CD14-positive monocyte (primary cell): ENCODE data around the gene SCAF4. TPM values are rescaled to one million over a fixed set of nuclear protein-coding genes. Genes with fewer than 3 reads are reported as not detected.

ENCODE experiments used
- DNase-seq, 3 donors: peaks; one replicate each; pipeline ENCODE4 v3.0.0-alpha.2; 2011 to 2022
- H2AFZ ChIP-seq: 2 replicates; pipeline ENCODE4 v1.6.0; 2012; ENCODE audit warnings: mild to moderate bottlenecking, low read depth, low read length, inconsistent platforms; ENCODE audit not compliant: insufficient read depth, poor library complexity, severe bottlenecking
- H3K27ac ChIP-seq, 2 donors: 1 replicate in 1 of 2; 2 replicates in 1 of 2; pipeline ENCODE4 v1.5.1; 2012 to 2013; ENCODE audit warnings: low read length in 2 of 2, control low read depth in 1 of 2, inconsistent platforms in 1 of 2, low read depth in 1 of 2, mild to moderate bottlenecking in 1 of 2
- H3K27me3 ChIP-seq, 2 donors: one replicate each; pipeline versions ENCODE4 v1.6.0 to v1.6.1; 2011 to 2013; ENCODE audit warnings: low read length in 2 of 2; ENCODE audit not compliant: control insufficient read depth in 2 of 2, insufficient read depth in 2 of 2
- H3K36me3 ChIP-seq, 2 donors: replicated peaks in 1 of 2; 1 replicate in 1 of 2; 2 replicates in 1 of 2; pipeline versions ENCODE4 v1.5.1 to v1.6.1; 2012 to 2013; ENCODE audit warnings: low read length in 2 of 2, control low read depth in 1 of 2, inconsistent platforms in 1 of 2, mild to moderate bottlenecking in 1 of 2; ENCODE audit not compliant: insufficient read depth in 2 of 2, control insufficient read depth in 1 of 2
- H3K4me1 ChIP-seq, 2 donors: 1 replicate in 1 of 2; 2 replicates in 1 of 2; pipeline versions ENCODE4 v1.5.1 to v1.6.1; 2012 to 2013; ENCODE audit warnings: low read length in 2 of 2, control low read depth in 1 of 2, inconsistent platforms in 1 of 2, mild to moderate bottlenecking in 1 of 2, moderate library complexity in 1 of 2; ENCODE audit not compliant: insufficient read depth in 2 of 2, control insufficient read depth in 1 of 2
- H3K4me2 ChIP-seq: replicated peaks from 2 replicates; pipeline ENCODE3; 2012; ENCODE audit warnings: low read length, moderate library complexity, mild to moderate bottlenecking; ENCODE audit not compliant: poor library complexity, severe bottlenecking; ENCODE audit errors: extremely low read depth
- H3K4me3 ChIP-seq, 3 experiments: fragments of 200-600 bp in 1 of 3; sonication (generic) in 1 of 3; replicated peaks in 1 of 3; 1 replicate in 2 of 3; 2 replicates in 1 of 3; pipeline ENCODE4 v1.5.1; 2011 to 2013; ENCODE audit warnings: low read length in 3 of 3, mild to moderate bottlenecking in 3 of 3, control low read depth in 2 of 3, low read depth in 2 of 3, inconsistent platforms in 1 of 3, moderate library complexity in 1 of 3
- H3K79me2 ChIP-seq: 2 replicates; pipeline ENCODE4 v1.6.0; 2012; ENCODE audit warnings: mild to moderate bottlenecking, control low read depth, inconsistent platforms, low read length, moderate library complexity; ENCODE audit not compliant: insufficient read depth
- H3K9ac ChIP-seq: 2 replicates; pipeline ENCODE4 v1.6.0; 2017; ENCODE audit warnings: low read length, mild to moderate bottlenecking; ENCODE audit not compliant: insufficient read depth, poor library complexity, severe bottlenecking
- H3K9me3 ChIP-seq, 2 donors: replicated peaks in 1 of 2; 1 replicate in 1 of 2; 2 replicates in 1 of 2; pipeline versions ENCODE4 v1.5.1 to v1.6.1; 2012 to 2013; ENCODE audit warnings: low read length in 2 of 2, control low read depth in 1 of 2; ENCODE audit not compliant: control insufficient read depth in 1 of 2, insufficient read depth in 1 of 2
- H4K20me1 ChIP-seq: 2 replicates; pipeline ENCODE4 v1.6.0; 2012; ENCODE audit warnings: mild to moderate bottlenecking, low read length, control low read depth, moderate library complexity; ENCODE audit not compliant: insufficient read depth
- H3K27ac Mint-ChIP-seq, 7 donors: one replicate each; pipeline ENCODE4 v1.8.0; 2020; ENCODE audit warnings: mild to moderate bottlenecking in 7 of 7, mixed read lengths in 7 of 7, moderate library complexity in 6 of 7, inconsistent platforms in 2 of 7
- H3K27me3 Mint-ChIP-seq, 3 donors: one replicate each; pipeline ENCODE4 v1.8.0; 2021 to 2022; ENCODE audit warnings: low read depth in 3 of 3, mild to moderate bottlenecking in 3 of 3, mixed read lengths in 3 of 3, moderate library complexity in 3 of 3, inconsistent platforms in 1 of 3
- H3K36me3 Mint-ChIP-seq, 2 donors: one replicate each; pipeline ENCODE4 v1.8.0; 2020; ENCODE audit warnings: mixed read lengths in 2 of 2, inconsistent platforms in 1 of 2, mild to moderate bottlenecking in 1 of 2
- H3K4me1 Mint-ChIP-seq: one replicate; pipeline ENCODE4 v1.8.0; 2020; ENCODE audit warnings: mild to moderate bottlenecking, mixed read lengths
- H3K4me3 Mint-ChIP-seq, 2 donors: one replicate each; pipeline ENCODE4 v1.8.0; 2020; ENCODE audit warnings: mild to moderate bottlenecking in 2 of 2, mixed read lengths in 2 of 2, moderate library complexity in 1 of 2
- H3K9me3 Mint-ChIP-seq, 7 donors: one replicate each; pipeline ENCODE4 v1.8.0; 2020 to 2022; ENCODE audit warnings: mixed read lengths in 7 of 7, mild to moderate bottlenecking in 6 of 7, moderate library complexity in 6 of 7, inconsistent platforms in 2 of 7
- WGBS: methylation state at CpG from one replicate; pipeline ENCODE4 v1.1.5; 2013; ENCODE audit warnings: missing lambda C conversion rate; ENCODE audit not compliant: insufficient coverage; 5-methylcytosine and 5-hydroxymethylcytosine counted together
- intact Hi-C, 2 donors: fragments of 100-400 bp; cut with micrococcal nuclease; formaldehyde crosslinking; loops; one replicate each; pipeline versions ENCODE4 v1.15.0 to v1.15.1; 2023
- polyA plus RNA-seq, 3 donors: library from polyadenylated mRNA; depleted of rRNA in 1 of 3; unstranded in 2 of 3; stranded (reverse) in 1 of 3; fragments of 300-500 nt in 2 of 3; fragments of >200 nt in 1 of 3; fragmentation: Illumina TruSeq in 2 of 3; gene quantifications; 1 replicate in 2 of 3; 2 replicates in 1 of 3; pipeline ENCODE4 v1.2.3, GENCODE V29; 2012 to 2021
- TF ChIP-seq, protein P1 (sequence below): fragments of 200-600 bp; IDR thresholded peaks from one replicate; pipeline ENCODE4 v1.8.0; 2022; ENCODE audit warnings: antibody characterized with exemption, mild to moderate bottlenecking

Gene SCAF4
- polyA plus RNA-seq, 3 donors = 4.6 to 28.7 (median 11.3) TPM

DNA sequence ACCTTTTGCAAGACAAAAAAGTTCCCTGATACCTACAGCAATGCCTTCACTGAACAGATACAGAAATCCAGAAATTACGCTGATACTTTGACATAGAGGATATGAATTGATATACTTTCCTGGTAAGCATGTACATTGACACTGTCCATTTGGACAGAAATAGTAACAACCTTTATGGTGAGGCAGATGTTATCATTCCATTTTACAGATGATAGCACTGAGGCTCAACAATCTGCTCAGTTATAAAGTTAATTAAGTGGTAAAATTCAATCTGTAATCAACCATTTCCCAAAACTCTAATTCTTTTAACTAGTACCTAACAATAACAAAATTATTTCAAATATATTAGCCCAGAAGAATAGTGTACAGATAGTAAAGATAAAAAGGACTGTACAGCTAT is 20.6 kb downstream of the SCAF4 start:
- Histone ChIP-seq H3K9me3 (no peaks in the 10 kb centered on the region), H3K27me3 (no peaks in the 10 kb centered on the region), H2AFZ (no peak overlapping the region), H4K20me1 (peaks cover 100% of the 10 kb centered on the region), H3K27ac (no peak overlapping the region), H3K4me3 (no peak overlapping the region), H3K9ac (no peak overlapping the region), H3K36me3 (peaks cover 0 to 3% of the 10 kb centered on the region in 2 donors), H3K79me2 (peaks cover 100% of the 10 kb centered on the region), H3K4me2 (no peak overlapping the region), H3K4me1 (no peaks in the 10 kb centered on the region)
- Mint-ChIP-seq H3K4me3 (no peak overlapping the region), H3K9me3 (no peaks in the 10 kb centered on the region), H3K27ac (no peak overlapping the region), H3K4me1 (peaks cover 36% of the 10 kb centered on the region), H3K36me3 (peaks cover 0 to 3% of the 10 kb centered on the region in 2 donors), H3K27me3 (no peaks in the 10 kb centered on the region)
- WGBS = no CpG with 5 or more reads among the region's 1 CpG
- intact Hi-C loops = no loop called here
- TF ChIP-seq, protein P1, sequence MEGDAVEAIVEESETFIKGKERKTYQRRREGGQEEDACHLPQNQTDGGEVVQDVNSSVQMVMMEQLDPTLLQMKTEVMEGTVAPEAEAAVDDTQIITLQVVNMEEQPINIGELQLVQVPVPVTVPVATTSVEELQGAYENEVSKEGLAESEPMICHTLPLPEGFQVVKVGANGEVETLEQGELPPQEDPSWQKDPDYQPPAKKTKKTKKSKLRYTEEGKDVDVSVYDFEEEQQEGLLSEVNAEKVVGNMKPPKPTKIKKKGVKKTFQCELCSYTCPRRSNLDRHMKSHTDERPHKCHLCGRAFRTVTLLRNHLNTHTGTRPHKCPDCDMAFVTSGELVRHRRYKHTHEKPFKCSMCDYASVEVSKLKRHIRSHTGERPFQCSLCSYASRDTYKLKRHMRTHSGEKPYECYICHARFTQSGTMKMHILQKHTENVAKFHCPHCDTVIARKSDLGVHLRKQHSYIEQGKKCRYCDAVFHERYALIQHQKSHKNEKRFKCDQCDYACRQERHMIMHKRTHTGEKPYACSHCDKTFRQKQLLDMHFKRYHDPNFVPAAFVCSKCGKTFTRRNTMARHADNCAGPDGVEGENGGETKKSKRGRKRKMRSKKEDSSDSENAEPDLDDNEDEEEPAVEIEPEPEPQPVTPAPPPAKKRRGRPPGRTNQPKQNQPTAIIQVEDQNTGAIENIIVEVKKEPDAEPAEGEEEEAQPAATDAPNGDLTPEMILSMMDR = no peak
- DNase-seq = no peak

DNA sequence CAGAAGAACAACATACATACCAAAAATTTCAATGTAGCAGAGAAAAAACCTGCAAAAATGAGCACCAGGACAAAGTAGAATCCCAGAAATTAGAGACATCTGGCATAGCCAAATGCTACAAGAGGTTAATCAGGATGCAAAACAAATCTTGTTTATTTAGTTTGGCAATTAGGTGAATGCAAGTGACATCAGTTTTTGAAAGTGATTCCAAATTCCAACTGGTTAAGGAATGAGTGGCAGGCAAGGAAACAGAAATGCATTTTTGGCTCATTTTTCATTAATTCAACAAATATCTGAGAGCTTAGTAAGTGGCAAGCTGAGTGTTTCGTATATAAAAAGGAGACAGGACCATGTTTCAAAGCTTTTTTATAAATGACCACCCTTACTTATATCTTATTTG is 21.3 kb downstream of the SCAF4 start:
- Histone ChIP-seq H3K27me3 (no peaks in the 10 kb centered on the region), H3K9me3 (no peaks in the 10 kb centered on the region), H3K36me3 (peaks cover 0 to 9% of the 10 kb centered on the region in 2 donors), H3K27ac (no peak overlapping the region), H3K4me3 (no peak overlapping the region), H3K4me1 (no peaks in the 10 kb centered on the region), H3K9ac (no peak overlapping the region), H3K4me2 (no peak overlapping the region), H2AFZ (no peak overlapping the region), H3K79me2 (peaks cover 100% of the 10 kb centered on the region), H4K20me1 (peaks cover 100% of the 10 kb centered on the region)
- no peaks in the 10 kb centered on the region for H3K27me3 Mint-ChIP-seq
- peaks cover 3 to 4% of the 10 kb centered on the region in 2 donors for H3K36me3 Mint-ChIP-seq
- peak overlapping the region in 2 of 7 donors; percentile 55 to 58 for H3K27ac Mint-ChIP-seq
- peaks cover 37% of the 10 kb centered on the region for H3K4me1 Mint-ChIP-seq
- DNase-seq = no peak
- H3K9me3 Mint-ChIP-seq = no peaks in the 10 kb centered on the region
- H3K4me3 Mint-ChIP-seq = no peak overlapping the region
- TF ChIP-seq, protein P1 = no peak
- intact Hi-C loops = no loop called here
- WGBS = no CpG with 5 or more reads among the region's 1 CpG
